Tibial nerve (tissue), 4 donors: ENCODE measurements around the gene FRMD4A. TPM values are rescaled to one million over a fixed set of nuclear protein-coding genes. Genes with fewer than 3 reads are reported as not detected.
"Not testable (repeated sequence)": the region's sequence is repeated elsewhere in the genome, so short reads cannot be mapped to it uniquely, and the experiment has no call there.

Experiments
- DNase-seq, 2 donors: peaks; one replicate each; pipeline ENCODE4 v3.0.0-alpha.2; 2019; ENCODE audit warnings: low spot score in 2 of 2
- H3K27ac ChIP-seq, 4 donors: fragments of 200-600 bp; sonication (generic) in 3 of 4; one replicate each; pipeline ENCODE4 v1.5.1; 2017 to 2019; ENCODE audit warnings: mild to moderate bottlenecking in 1 of 4
- H3K27me3 ChIP-seq, 2 donors: fragments of 200-600 bp; sonication (generic) in 1 of 2; one replicate each; pipeline versions ENCODE4 v1.5.1 to v1.6.0; 2017 to 2019
- H3K36me3 ChIP-seq, 3 donors: fragments of 200-600 bp; sonication (generic); one replicate each; pipeline ENCODE4 v1.5.1; 2018 to 2019
- H3K4me1 ChIP-seq, 4 donors: fragments of 200-600 bp; sonication (generic) in 3 of 4; one replicate each; pipeline ENCODE4 v1.5.1; 2017 to 2019
- H3K4me3 ChIP-seq, 4 donors: fragments of 200-600 bp; sonication (generic) in 3 of 4; one replicate each; pipeline ENCODE4 v1.5.1; 2017 to 2019; ENCODE audit warnings: mild to moderate bottlenecking in 1 of 4, moderate library complexity in 1 of 4
- H3K9me3 ChIP-seq, 4 donors: fragments of 200-600 bp; sonication (generic) in 3 of 4; one replicate each; pipeline ENCODE4 v1.5.1; 2017 to 2019
- EP300 ChIP-seq, 2 donors: sonication (generic); formaldehyde crosslinking; IDR thresholded peaks; one replicate each; pipeline ENCODE4 v1.6.1; 2017; ENCODE audit warnings: antibody characterized with exemption in 2 of 2, mild to moderate bottlenecking in 1 of 2
- POLR2A ChIP-seq, 2 donors: fragments of 450-650 bp; IDR thresholded peaks; one replicate each; pipeline ENCODE4 v1.6.1; 2017; ENCODE audit warnings: antibody characterized with exemption in 2 of 2, mild to moderate bottlenecking in 2 of 2, moderate library complexity in 2 of 2
- WGBS, 2 donors: methylation state at CpG; one replicate each; pipeline ENCODE4 v1.1.5; 2018; 5-methylcytosine and 5-hydroxymethylcytosine counted together
- total RNA-seq, 4 donors: library from RNA; depleted of rRNA; stranded (reverse); fragments of >200 nt; gene quantifications; one replicate each; pipeline ENCODE4 v1.1.0, GENCODE V29; 2016
- TF ChIP-seq, protein P1 (sequence below), 5 experiments: fragments of 200-600 bp in 3 of 5; fragments of 450-650 bp in 2 of 5; sonication (generic) in 3 of 5; IDR thresholded peaks; one replicate each; pipeline ENCODE4 v1.5.1; 2016 to 2019; ENCODE audit warnings: antibody characterized with exemption in 5 of 5, mild to moderate bottlenecking in 3 of 5, moderate library complexity in 2 of 5

The FRMD4A gene
- total RNA-seq, 4 donors from 2014 or later, result 39.8 to 89.7 (median 53.9) TPM

DNA sequence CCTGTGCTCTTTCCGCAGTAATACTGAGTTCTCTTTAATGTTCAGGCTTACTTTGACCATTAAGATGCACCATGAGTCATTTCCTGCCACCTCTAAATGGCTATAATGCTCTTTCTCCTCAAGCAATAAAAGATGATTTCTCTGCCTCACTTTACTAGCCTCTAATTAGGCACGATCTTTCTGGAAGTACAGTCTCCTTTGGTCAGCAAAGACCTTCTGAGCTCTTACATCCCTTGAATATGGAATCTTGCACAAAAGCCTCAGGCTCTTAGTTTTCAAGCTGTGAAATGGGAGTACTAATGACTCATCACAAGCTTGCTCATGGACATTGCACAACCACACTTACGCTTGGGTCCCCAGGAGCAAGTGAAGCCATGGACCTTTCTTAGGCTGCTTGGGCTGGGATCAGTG, 85.9 kb downstream of the FRMD4A start:
- no peak for TF ChIP-seq EP300 (IDR thresholded peaks at IDR 0.05)
- TF ChIP-seq, protein P1, sequence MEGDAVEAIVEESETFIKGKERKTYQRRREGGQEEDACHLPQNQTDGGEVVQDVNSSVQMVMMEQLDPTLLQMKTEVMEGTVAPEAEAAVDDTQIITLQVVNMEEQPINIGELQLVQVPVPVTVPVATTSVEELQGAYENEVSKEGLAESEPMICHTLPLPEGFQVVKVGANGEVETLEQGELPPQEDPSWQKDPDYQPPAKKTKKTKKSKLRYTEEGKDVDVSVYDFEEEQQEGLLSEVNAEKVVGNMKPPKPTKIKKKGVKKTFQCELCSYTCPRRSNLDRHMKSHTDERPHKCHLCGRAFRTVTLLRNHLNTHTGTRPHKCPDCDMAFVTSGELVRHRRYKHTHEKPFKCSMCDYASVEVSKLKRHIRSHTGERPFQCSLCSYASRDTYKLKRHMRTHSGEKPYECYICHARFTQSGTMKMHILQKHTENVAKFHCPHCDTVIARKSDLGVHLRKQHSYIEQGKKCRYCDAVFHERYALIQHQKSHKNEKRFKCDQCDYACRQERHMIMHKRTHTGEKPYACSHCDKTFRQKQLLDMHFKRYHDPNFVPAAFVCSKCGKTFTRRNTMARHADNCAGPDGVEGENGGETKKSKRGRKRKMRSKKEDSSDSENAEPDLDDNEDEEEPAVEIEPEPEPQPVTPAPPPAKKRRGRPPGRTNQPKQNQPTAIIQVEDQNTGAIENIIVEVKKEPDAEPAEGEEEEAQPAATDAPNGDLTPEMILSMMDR (IDR thresholded peaks at IDR 0.05), result no peak
- no peak for TF ChIP-seq POLR2A (IDR thresholded peaks at IDR 0.05)
- Histone ChIP-seq H3K27ac (no peak overlapping the region), H3K27me3 (no peaks in the 10 kb centered on the region), H3K36me3 (no peaks in the 10 kb centered on the region), H3K4me3 (no peak overlapping the region), H3K4me1 (no peaks in the 10 kb centered on the region), H3K9me3 (no peaks in the 10 kb centered on the region)
- WGBS, 2 donors, result 81 to 82% methylated on average over 3 of the region's 3 CpGs
- no peak for DNase-seq

DNA sequence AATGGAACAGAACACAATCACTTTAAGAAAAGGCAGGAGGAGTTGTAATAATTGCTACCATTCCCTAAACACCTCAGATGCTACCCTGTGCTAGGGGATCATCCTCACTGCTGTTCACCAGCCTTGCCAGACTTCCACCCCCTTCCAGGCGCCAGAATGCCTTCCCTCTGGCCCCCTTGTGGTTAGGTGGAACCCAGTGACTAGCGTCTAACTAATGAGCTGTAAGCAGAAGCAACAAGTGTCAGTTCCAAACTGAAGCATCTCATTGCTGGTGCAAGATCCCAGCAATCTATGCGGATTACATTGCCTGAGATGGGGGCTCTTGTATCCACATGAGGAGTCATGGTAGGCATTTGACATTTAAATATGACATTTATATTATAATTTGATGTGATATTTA, 86.6 kb downstream of the FRMD4A start:
- no peak overlapping the region for H3K4me3 ChIP-seq
- no peak for DNase-seq
- H3K9me3 ChIP-seq, result no peaks in the 10 kb centered on the region
- H3K27ac ChIP-seq, result no peak overlapping the region
- TF ChIP-seq POLR2A (IDR thresholded peaks at IDR 0.05), result no peak
- TF ChIP-seq, protein P1 (IDR thresholded peaks at IDR 0.05), result no peak
- no peak for TF ChIP-seq EP300 (IDR thresholded peaks at IDR 0.05)
- no peaks in the 10 kb centered on the region for H3K4me1 ChIP-seq
- no peaks in the 10 kb centered on the region for H3K36me3 ChIP-seq
- no peaks in the 10 kb centered on the region for H3K27me3 ChIP-seq
- WGBS, 2 donors, result 60 to 67% methylated on average over 3 of the region's 3 CpGs

DNA sequence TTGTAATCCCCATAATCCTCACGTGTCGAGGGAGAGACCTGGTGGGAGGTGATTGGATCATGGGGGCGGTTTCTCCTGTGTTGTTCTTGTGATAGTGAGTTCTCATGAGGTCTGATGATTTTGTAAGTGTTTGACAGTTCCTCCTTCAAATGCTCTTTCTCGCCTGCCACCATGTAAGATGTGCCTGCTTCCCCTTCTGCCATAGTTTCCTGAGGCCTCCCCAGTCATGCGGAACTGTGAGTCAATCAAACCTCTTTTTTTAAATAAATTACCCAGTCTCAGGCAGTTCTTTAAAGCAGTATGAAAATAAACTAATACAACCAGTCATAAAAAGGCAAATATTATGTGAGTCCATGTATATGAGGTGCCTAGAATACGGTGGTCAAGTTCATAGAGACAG, 87.5 kb downstream of the FRMD4A start:
- H3K9me3 ChIP-seq, result no peaks in the 10 kb centered on the region
- no peak overlapping the region for H3K27ac ChIP-seq
- TF ChIP-seq EP300 (IDR thresholded peaks at IDR 0.05), result no peak
- TF ChIP-seq, protein P1 (IDR thresholded peaks at IDR 0.05), result no peak
- no peak for TF ChIP-seq POLR2A (IDR thresholded peaks at IDR 0.05)
- H3K4me3 ChIP-seq, result no peak overlapping the region
- DNase-seq, result no peak
- H3K4me1 ChIP-seq, result no peaks in the 10 kb centered on the region
- H3K36me3 ChIP-seq, result no peaks in the 10 kb centered on the region
- no peaks in the 10 kb centered on the region for H3K27me3 ChIP-seq
- 87 to 91% methylated on average over 6 of the region's 6 CpGs for WGBS, 2 donors

DNA sequence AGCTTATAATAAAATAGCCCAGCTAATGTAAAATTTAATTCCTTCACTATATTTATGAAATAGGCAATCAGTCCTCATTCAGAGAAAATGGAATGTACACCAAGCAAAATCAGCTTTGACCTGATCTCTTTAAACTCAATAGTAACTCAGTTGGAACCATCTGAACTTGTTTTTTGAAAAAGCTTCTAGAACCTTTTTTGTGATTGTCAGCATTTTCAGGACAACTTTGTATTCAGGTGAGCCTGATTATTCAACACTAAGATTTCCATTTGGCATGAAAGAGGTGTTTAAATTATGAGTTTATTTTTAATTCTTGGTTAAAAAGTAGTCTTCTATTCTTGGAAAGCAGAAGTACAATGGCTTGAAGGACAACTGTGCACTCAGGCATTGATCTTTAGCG, 89.5 kb downstream of the FRMD4A start:
- H3K4me3 ChIP-seq, result no peak overlapping the region
- no peaks in the 10 kb centered on the region for H3K36me3 ChIP-seq
- H3K27me3 ChIP-seq, result no peaks in the 10 kb centered on the region
- no peaks in the 10 kb centered on the region for H3K9me3 ChIP-seq
- 83 to 88% methylated on average over 1 of the region's 1 CpG for WGBS, 2 donors
- no peaks in the 10 kb centered on the region for H3K4me1 ChIP-seq
- DNase-seq, result no peak
- no peak overlapping the region for H3K27ac ChIP-seq
- TF ChIP-seq, protein P1 (IDR thresholded peaks at IDR 0.05), result no peak
- TF ChIP-seq POLR2A (IDR thresholded peaks at IDR 0.05), result no peak

DNA sequence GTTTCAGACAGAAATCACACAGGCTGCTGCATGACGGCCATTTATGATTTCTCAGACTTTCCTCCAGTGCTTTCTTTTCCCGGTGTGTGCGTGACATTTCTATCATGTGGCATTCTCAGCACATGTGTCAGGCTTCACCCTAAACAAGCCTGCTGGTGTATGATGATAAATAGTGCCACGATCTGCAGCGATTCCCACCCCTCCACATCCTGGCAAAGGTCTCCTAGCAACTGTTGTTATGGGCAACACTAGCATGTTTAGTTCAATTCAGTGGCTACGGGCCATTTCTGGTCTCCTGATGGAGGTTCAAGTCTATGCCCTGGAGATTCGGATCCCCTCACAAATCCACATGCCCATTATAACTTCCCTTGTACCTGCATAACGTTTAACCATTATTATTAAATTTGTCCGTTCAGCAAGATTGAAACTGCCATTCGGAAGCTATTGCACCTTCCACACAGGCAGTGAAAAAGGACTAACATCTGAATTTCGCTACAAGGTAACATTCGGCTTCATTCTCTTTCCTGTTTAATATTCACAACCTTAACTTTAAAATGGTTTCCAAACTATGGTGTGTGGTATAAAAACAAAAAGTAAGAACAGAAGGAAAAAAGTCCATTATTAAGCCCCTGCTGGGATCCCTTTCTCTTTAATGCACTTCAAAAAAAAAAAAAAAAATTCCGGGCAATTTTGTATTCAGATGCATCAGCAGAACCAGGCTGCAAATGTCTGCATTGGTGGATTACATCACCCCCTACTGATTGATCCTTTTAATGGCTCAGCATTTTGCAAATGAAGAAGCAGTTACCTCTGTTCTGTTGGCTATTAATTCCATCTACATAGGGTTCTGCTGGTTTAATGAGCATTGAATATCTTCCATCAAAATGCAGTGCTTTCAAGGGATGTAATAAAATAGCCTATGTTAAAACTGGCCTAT, 90.2 kb downstream of the FRMD4A start:
- 42 to 43% methylated on average over 13 of the region's 13 CpGs for WGBS, 2 donors
- Histone ChIP-seq H3K36me3 (no peaks in the 10 kb centered on the region), H3K27me3 (no peaks in the 10 kb centered on the region), H3K4me1 (no peaks in the 10 kb centered on the region), H3K9me3 (no peaks in the 10 kb centered on the region), H3K4me3 (no peak overlapping the region), H3K27ac (no peak overlapping the region)
- DNase-seq, result no peak
- TF ChIP-seq, protein P1 (IDR thresholded peaks at IDR 0.05), result no peak
- no peak for TF ChIP-seq POLR2A (IDR thresholded peaks at IDR 0.05)
- TF ChIP-seq EP300 (IDR thresholded peaks at IDR 0.05), result no peak

DNA sequence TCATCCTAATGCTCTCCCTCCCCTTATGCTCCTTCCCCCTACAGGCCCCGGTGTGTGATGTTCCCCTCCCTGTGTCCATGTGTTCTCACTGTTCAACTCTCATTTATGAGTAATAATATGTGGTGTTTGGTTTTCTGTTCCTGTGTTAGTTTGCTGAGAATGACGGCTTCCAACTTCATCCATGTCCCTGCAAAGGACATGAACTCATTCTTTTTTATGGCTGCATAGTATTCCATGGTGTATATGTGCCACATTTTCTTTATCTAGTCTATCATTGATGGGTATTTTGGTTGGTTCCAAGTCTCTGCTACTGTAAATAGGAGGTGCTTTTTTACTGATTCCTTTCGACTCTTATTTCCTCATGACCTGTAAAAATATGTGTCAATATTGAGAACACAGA, 92.1 kb downstream of the FRMD4A start:
- not testable (repeated sequence) for H3K4me1 ChIP-seq, DNase-seq, H3K9me3 ChIP-seq, H3K36me3 ChIP-seq, H3K4me3 ChIP-seq, H3K27me3 ChIP-seq, H3K27ac ChIP-seq
- WGBS, 2 donors, result 96 to 97% methylated on average over 3 of the region's 3 CpGs
